GM12801 (cell line): ENCODE measurements around the gene HP.

Source experiments
- TF ChIP-seq, protein P1 (sequence below): IDR thresholded peaks from one replicate; pipeline ENCODE4 v1.5.1; 2011; ENCODE audit warnings: control low read depth; ENCODE audit not compliant: insufficient read length; ENCODE audit errors: extremely low read depth

HP gene

DNA sequence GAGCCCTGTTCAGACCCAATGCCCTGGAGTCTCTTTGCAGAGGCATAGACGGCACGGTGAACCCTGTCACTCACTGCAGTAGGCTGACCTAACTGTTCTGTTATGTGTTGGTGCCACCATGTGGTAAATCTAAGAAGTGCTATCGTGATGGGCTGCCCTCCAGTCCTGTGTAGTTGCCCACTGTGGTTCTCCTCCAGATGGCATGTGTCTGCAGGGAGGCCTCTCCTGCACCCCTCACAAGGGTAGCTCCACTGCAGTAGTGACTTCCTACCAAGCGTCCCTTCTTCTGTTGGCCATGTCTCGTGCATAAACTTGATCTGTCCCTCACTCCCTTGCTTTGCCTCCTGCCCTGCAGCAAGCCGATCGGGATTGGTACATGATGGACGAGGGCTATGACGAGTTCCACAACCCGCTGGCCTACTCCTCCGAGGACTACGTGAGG is 45.1 kb downstream of the HP start:
- TF ChIP-seq, protein P1, sequence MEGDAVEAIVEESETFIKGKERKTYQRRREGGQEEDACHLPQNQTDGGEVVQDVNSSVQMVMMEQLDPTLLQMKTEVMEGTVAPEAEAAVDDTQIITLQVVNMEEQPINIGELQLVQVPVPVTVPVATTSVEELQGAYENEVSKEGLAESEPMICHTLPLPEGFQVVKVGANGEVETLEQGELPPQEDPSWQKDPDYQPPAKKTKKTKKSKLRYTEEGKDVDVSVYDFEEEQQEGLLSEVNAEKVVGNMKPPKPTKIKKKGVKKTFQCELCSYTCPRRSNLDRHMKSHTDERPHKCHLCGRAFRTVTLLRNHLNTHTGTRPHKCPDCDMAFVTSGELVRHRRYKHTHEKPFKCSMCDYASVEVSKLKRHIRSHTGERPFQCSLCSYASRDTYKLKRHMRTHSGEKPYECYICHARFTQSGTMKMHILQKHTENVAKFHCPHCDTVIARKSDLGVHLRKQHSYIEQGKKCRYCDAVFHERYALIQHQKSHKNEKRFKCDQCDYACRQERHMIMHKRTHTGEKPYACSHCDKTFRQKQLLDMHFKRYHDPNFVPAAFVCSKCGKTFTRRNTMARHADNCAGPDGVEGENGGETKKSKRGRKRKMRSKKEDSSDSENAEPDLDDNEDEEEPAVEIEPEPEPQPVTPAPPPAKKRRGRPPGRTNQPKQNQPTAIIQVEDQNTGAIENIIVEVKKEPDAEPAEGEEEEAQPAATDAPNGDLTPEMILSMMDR = no peak

DNA sequence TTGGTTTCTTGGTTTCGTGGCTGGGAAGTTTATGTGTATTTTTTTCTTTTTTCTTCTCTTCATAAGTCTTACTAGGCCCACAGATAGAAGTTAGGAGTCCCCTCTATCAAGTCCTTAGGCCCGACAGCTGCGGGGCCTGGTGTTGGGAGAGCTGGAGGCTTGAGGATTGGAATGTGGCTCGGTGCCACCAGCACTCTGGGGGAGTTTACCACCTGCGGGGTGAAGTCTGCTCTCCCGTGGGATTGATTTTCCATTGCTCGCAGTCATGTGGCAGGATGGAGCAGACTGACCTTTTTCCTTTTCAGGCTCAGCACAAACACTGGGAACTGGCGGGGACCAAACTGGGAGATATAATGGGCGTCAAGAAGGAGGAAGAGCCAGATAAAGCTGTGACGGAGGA is 46.9 kb downstream of the HP start:
- TF ChIP-seq, protein P1 = no peak

DNA sequence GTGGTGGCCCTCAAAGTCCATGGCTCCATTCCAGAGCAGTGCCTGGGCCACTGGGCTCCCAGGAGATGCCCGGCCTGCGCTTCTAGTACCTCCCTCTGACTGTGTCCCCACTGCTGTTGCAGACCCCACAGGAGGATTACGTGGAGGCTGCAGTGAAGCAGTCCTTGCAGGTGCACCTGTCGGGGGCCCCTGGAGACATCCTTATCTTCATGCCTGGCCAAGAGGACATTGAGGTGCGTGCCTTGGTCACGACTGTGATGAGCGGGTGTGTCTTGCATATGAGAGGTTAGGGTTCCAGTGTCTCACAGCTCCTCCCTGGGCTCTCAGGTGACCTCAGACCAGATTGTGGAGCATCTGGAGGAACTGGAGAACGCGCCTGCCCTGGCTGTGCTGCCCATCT is 50.6 kb downstream of the HP start:
- TF ChIP-seq, protein P1 = no peak

DNA sequence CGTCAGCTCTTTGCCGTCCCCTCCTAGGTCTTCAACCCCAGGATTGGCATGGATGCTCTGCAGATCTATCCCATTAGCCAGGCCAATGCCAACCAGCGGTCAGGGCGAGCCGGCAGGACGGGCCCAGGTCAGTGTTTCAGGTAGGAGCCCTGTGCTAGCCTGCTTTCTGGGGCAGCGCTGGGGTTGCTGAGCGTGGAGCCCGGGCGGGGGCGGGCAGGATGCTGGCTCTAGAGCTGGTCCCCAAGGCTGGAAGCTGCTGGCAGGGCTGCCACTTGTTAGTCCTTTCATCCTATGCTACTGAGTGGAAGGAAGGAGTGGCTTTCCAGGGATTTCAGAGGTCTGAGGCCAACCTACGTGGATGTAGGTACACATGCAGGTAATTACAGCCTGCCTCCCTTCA is 51.7 kb downstream of the HP start:
- TF ChIP-seq, protein P1 = no peak

DNA sequence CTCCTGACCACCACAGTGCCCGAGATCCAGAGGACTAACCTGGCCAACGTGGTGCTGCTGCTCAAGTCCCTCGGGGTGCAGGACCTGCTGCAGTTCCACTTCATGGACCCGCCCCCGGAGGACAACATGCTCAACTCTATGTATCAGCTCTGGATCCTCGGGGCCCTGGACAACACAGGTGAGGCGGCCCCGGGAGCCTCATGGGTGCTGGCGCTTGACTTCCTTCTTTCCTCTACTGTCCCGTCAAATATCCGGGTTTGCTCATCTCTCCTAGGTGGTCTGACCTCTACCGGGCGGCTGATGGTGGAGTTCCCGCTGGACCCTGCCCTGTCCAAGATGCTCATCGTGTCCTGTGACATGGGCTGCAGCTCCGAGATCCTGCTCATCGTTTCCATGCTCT is 53.1 kb downstream of the HP start:
- TF ChIP-seq, protein P1 = no peak

GRCh38 chr16:72108353-72109102 is 54.2 kb downstream of the HP start:
- TF ChIP-seq, protein P1 = no peak

- TF ChIP-seq, protein P1 = no peak
Observed at GRCh38 chr16:72109300-72109699, 55.0 kb downstream of the HP start.
